SKM-1 (cell line): ENCODE measurements around the gene INSL3.

ENCODE experiments used
- DNase-seq: peaks from one replicate; lab custom pipeline; 2025; ENCODE audit not compliant: unreplicated experiment; lab: John Stamatoyannopoulos, UW

Gene INSL3

DNA sequence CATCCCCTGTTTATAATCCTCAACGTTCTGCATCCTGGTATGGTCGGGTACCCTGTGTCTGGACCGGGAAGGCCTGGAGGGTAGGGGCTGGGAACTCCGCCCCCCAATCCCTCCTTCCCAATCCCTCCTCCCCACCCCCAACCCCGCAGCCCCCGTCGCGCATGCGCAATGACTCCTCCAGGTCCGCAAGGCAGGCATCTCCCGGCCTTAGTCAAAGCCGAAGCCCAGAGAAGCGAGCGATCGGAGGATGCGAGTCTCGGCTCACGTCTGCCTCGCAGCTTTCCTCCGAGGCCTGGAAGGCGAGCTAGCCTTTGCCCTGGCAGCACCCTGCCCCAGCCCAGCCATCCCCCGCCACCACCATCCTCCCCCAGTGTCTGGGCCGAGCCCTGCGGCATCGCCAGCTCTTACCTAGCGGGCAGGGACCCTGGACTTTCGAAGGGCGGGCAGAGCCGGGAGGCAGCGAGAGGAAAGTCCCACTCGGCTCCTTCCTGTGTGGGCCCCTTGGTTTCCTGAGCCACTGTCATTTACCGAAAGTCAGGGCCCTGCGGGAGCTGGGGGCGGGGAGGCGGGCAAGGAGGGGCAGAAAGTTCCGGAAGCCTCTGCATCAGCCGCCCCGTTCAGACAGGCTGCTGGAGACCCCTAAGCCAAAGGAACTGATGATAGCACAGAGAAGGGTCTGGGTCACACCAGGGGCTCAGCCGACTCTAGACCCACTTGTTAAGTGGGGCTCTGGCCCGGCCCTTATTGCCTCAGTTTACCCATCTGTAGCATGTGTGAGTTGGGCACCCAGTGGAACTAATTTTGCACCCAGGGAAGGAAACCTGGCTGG, 26.4 kb upstream of the INSL3 start, which contains the start of gene JAK3:
TSS of gene JAK3 (minus strand) at position 445 of the 829 bp plus-strand sequence. CDS start 3,565 bp downstream, outside the sequence.
- DNase-seq, result no peak

GRCh38 chr19:17846146-17846545, 24.8 kb upstream of the INSL3 start:
- no peak for DNase-seq

GRCh38 chr19:17843908-17844490, 22.7 kb upstream of the INSL3 start:
- no peak for DNase-seq

GRCh38 chr19:17843292-17843827, 22.0 kb upstream of the INSL3 start:
- no peak for DNase-seq

DNA sequence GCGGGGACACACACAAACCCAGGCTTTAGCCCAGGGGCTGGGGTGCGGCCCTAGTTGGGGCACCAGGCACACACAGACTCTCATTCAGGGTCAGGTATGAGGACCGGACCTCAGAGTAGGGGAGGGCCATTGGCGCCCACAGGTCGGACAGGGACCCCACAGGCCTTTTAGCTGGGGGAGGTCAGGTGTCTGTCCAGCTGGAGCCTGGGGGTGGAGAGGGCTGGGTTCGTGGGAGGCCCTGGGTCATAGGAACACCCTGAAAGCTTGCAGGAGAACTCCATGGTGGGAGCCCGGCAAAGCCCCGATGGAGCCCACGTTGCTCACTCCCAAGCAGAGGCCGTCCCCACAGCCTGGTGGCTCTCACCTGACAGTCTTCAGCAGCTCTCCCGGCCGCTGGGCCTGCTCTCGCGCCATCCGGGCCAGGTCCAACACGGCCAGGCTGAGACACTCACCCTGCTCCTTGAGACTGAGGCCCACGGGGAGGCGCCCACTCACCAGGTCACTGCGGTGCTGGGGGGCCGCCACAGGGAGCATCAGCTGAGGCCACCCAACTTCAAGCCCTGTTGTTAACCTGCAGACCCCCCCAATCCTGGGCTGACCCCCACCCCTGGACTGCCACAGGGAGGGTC, 21.5 kb upstream of the INSL3 start:
- DNase-seq, result no peak

- no peak for DNase-seq
These were observed 20.7 kb upstream of the INSL3 start for GRCh38 chr19:17841810-17842662.

- no peak for DNase-seq
These were observed 20.1 kb upstream of the INSL3 start for GRCh38 chr19:17841371-17841809.

GRCh38 chr19:17840019-17840418, 18.7 kb upstream of the INSL3 start:
- DNase-seq, result no peak

DNA sequence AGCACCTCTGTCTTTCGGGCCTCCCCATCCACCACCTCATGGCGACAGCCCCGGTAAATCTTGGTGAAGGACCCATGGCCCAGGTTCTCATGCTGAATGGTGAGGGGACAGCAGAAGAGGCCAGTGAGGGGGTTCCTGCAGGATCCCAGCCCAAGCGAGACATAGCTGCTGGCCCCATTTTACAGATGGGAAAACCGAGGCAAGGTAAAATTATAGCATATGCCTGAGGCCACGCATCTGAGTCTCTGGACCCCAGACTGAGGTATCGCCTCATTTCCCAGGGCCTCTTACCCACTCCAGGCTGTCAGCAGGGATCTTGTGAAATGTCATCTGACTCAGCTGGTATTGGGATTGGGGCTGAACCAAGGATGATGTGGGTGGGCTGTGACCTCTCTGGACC, 16.7 kb upstream of the INSL3 start:
- DNase-seq, result no peak

GRCh38 chr19:17836530-17836929, 15.2 kb upstream of the INSL3 start:
- DNase-seq, result no peak

GRCh38 chr19:17835182-17836006, 14.1 kb upstream of the INSL3 start:
- no peak for DNase-seq

DNA sequence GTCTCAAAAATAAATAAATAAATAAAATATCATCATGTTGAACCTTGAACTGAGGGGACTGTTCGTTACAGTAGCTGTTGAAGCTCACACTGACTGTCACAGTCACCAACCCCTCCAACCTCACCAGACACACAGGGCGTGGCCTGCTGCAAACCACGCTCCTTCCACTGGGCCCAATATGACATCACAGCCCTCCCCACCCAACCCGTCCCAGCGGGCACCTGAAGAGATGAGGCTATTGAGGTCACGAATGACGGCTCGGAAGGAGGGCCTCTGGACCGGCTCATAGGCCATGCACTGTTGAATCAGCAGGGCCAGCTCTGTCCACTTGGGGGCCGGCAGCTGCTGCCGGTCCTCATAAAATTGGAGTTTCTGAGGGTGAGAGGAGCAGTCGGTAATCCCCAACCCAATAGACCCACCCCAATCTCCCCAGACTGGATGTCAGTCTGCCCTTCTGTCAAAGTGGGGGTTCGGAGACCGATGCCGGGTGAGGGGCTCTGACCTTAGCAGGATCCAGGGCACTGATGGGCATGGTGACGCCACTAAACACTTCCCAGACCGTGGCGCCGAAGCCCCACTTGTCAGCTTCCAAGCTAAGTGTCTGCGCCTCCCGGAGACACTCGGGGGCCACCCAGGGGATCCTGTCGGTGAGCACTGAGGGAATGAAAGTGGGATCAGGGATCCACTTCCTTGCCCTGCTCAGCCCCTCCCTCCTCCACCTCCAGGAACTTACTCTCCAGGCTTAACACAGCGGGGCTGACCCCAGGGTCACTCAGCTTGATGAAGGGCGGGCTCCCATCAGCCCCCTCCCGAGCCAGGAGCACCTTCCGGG, 13.2 kb upstream of the INSL3 start:
- DNase-seq, result no peak

- no peak for DNase-seq
These were observed 11.3 kb upstream of the INSL3 start for GRCh38 chr19:17832443-17833208.

- no peak for DNase-seq
These were observed 10.1 kb upstream of the INSL3 start for GRCh38 chr19:17831419-17831888.

DNA sequence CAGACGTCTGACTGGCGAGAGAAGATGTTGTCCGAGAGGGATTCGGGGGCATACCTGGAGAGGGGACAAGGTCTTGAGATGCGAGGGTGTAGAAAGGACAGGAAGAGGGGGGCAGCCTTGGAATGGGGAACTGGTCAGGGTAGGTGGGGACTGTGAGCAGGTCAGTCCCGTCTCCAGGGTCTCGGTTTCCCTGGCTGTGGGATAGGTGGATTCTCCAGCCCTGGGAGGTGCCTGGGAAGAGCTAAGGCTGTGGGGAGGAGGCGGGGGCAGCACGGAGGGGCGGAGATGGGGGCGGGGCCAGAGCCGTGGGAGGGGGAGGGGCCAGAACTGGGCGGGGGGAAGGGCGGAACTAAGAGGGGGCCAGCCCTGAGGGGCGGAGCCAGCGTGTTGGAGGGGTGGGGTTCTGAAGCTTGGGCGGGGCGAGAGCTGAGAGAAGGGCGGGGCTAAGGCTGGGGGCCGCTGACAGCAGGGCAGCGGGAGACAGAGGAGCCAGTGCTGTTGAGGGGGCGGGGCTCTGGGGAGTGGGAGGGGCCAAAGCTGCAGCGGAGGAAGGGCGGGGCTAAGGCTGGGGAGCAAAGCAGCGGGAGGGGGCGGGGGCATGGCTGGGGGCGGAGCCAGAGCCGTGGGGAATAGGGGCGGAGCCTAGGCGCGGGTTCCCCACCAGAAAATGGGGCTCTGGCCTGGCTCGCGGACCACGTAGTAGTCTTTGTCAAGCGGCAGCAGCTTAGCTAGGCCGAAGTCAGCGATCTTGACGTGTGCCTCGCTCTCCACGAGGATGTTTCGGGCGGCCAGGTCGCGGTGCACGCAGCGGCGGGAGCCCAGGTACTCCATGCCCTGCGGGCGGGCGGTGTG, 9.5 kb upstream of the INSL3 start:
- no peak for DNase-seq

DNA sequence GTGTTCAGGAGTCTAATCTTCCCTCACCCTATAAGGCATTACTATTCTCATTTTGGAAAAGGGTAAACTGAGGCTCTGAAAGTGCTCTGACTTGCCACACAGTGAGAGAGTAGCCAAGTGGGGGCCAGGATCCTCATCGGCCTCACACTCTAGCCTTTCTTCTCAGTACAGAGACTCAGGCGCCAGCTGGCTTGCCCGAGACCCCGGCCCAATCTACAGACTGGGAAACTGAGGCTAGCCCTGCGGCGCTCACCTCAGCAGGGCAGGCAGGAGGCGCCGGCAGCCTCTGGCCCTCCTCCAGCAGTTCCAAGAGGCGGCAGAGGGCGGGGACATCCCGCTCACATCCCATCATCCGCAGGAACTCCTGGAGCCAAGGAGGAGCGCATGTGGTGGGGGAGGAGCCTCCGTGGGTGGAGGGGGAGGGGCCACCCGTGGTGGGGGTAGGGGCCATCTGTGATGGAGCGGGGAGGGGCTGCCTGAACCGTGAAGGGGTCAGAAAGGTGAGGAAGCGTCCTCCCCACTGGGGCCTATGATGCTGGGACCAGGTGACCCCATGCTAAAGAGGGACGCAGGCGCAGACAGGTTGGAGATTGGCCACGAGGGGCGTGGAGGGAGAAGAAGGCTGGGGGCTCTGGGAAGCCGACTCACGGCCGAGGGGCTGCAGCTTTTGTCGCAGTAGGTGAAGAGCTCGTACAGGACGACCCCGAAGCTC, 8.7 kb upstream of the INSL3 start:
- DNase-seq, result no peak
